Stimulated activated CD4-positive, alpha-beta T cell treated with anti-CD3 and anti-CD28 coated beads, TNF-alpha, amount 100 ng/mL, for 48 hours (primary cell): ENCODE data around the gene INTS7.
"Not testable (repeated sequence)": the region's sequence is repeated elsewhere in the genome, so short reads cannot be mapped to it uniquely, and the experiment has no call there.

Experiments used
- DNase-seq, 3 donors: peaks; one replicate each; pipeline ENCODE4 v3.0.0-alpha.2; 2020; ENCODE audit warnings: low read depth in 3 of 3

Gene INTS7

GRCh38 chr1:211985556-211986264 is 49.6 kb downstream of the INTS7 start:
- DNase-seq = no peak

- DNase-seq = no peak
These were observed 56.8 kb downstream of the INTS7 start for GRCh38 chr1:211978596-211978995.

- no peak for DNase-seq
These were observed 60.0 kb downstream of the INTS7 start for GRCh38 chr1:211975152-211975941.

GRCh38 chr1:211973541-211973940 is 61.8 kb downstream of the INTS7 start:
- no peak for DNase-seq

- no peak for DNase-seq
These were observed 67.0 kb downstream of the INTS7 start for GRCh38 chr1:211968200-211968834.

DNA sequence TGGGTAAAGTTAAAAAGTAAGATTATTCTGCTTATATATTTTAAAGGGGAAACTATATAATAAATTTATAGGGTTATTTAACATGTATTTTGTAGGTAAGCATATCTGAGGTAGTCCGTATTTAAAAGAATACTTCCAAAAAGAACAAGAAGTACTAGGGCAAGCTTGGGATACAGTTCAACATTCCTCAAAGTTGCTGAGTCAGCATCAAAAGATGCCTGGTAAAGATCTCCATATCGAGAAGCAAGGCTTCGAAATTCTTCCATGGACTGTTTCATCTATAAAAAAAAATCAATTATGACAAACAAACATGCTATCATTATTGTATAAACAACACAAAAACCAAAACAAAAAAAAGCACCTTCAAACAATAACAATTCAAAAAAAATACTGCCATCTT is 67.7 kb downstream of the INTS7 start:
- no peak for DNase-seq

DNA sequence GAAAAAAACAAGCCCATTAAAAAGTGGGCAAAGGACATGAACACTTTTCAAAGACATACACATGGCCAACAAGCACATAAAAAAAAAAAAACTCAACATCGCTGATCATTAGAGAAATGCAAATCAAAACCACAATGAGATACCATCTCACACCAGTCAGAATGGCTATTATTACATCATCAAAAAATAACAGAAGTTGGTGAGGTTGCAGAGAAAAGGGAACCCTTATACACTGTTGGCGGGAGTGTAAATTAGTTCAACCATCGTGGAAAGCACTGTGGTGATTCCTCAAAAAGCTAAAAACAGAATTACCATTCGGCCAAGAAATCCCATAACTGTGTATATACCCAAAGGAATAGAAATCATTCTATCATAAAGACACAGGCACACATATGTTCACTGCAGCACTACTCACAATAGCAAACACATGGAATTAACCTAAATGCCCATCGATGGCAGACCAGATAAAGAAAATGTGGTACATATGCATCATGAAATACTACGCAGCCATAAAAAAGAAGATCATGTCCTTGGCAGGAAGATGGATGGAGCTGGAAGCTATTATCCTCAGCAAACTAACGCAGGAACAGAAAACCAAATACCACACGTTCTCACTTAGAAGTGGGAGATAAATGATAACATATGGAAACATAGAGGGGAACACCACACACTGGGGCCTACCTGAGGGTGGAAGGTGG is 70.1 kb downstream of the INTS7 start:
- DNase-seq = no peak

GRCh38 chr1:211959680-211960079 is 75.7 kb downstream of the INTS7 start:
- DNase-seq = no peak

- DNase-seq = no peak
These were observed 76.1 kb downstream of the INTS7 start for GRCh38 chr1:211959221-211959620.

- not testable (repeated sequence) for DNase-seq
These were observed 81.3 kb downstream of the INTS7 start for GRCh38 chr1:211954028-211954427.

DNA sequence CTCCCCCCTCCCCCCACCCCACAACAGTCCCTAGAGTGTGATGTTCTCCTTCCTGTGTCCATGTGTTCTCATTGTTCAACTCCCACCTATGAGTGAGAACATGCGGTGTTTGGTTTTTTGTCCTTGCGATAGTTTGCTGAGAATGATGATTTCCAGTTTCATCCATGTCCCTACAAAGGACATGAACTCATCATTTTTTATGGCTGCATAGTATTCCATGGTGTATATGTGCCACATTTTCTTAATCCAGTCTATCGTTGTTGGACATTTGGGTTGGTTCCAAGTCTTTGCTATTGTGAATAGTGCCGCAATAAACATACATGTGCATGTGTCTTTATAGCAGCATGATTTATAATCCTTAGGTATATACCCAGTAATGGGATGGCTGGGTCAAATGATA is 81.8 kb downstream of the INTS7 start:
- DNase-seq = not testable (repeated sequence)

DNA sequence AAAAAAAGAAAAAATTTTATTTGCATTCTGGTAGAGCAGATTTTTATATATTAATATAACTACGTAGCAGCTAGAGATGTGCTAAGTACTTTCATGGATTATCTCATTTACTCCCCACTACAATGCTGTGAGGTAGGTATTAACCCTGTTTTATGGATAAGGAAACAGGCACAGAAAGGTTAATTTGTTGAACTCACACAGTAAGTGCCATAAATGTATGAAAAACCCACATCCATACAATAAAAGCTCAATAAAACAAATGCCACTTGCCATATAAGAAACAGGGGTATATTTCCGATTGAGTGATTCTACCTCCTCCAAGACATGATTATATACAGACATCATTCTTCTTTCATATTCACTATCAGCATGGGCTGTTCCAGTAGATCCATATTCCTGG is 83.1 kb downstream of the INTS7 start:
- no peak for DNase-seq

GRCh38 chr1:211951856-211952255 is 83.5 kb downstream of the INTS7 start:
- DNase-seq = no peak

- no peak for DNase-seq
These were observed 87.0 kb downstream of the INTS7 start for GRCh38 chr1:211948377-211948776.

DNA sequence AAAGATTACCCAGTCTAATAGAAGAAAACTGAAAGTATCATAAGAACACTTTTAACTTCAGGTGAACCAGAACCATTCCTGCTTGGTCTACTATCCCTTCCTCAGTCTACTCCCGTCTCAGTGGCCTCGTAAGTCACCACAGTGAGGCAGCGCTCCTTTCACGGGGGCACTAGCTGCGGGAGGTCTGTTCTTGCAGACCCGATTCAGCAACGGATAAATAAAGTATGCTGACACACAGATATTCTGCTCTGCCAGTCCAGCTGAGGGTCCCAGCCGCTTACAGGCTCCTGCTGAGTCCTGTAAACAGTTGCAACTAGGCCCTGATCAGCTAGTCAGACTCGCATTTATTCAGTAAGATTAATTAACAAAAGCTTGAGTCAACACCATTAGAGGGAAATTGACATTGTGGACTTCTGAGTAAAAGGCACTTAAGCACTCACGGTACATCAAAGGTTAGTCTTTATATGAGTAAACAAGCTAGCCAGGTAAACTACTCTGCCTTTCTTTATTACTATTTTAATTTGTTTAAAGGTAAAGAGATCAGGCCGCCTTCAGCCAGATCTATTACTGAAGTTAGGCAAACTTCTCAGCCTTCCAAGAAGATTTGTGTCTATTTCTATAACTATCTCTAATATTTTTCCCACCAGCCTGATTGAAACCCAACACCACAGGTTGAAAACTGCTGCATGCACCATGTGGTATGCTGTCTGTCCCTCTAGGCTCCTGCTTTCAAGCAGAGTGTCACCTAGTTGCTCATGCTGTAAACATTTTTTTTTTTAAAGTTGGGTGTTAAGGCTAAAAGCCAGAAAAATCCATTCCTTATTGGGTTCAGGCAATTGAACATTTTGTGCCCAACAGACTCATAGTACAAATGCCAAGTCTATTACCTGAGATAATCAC is 87.7 kb downstream of the INTS7 start:
- no peak for DNase-seq

DNA sequence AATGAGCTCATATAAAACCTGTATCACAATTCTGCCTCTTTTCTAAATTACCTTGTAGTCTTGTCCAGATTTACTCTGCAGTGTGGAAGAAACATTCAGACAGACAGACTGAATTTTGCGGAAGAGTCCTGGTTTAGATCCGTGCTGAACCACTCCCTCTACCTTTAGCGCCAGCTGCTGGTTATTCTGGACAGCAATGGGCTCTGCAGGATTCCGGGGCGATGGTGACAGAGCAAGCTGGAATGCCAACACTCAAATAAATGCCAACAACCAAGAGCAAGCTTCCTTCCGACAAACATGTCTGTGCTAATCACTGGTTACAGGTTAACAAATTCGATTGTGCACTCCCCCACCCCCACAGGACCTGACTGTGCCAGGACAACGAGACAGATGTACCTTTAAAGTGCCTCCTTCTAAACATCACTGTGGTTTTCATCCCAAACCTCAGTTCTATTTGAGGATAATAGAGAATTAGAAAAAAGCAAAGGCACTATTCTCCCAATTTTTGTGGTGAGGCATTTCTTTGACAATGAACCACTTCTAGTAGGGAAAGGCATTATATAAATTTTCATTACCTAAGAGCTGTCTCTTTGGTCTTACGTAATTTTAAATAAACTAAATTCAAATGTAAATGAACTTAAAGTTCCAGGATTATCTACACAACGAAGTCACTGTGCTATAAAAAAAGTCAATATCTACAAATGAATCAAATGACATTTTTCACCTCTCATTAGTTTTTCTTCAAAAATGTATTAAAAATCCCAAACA is 90.4 kb downstream of the INTS7 start:
- no peak for DNase-seq

GRCh38 chr1:211942583-211942982 is 92.8 kb downstream of the INTS7 start:
- DNase-seq = no peak

DNA sequence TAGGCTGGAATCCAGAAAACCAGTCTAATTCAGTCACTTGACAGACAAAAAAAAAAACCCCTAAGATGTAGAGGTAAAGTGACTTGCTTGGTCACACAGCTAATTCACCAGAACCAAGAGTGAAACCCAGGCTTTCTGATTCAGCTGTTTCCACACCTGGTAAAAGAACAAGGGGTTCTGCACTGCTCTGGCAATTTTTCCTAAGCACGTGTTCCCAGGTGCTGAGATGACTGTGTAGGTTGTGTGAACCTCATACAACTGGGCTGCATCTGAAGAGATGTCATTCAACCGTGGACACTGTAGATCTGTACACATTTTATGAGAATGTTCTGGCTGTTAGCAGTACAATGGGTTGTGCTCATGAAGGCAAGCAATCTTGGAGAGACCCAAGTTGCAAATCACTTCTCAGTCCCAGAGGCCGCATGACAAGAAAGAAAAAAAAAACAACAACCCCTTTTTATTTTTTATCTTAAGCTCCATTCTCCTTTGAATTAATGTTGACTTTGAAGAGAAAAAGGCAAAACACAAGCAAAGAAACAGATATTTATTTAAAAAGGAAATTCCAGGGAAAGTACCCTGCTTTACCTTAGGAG is 95.4 kb downstream of the INTS7 start:
- DNase-seq = peak; percentile 26 to 56 (median 39)

GRCh38 chr1:211938561-211938997 is 96.8 kb downstream of the INTS7 start:
- DNase-seq = no peak

GRCh38 chr1:211937422-211937821 is 97.9 kb downstream of the INTS7 start:
- DNase-seq = not testable (repeated sequence)
